Cardiac fibroblast (primary cell): ENCODE results near the gene BRAT1.

Experiments
- DNase-seq, 2 donors: peaks; one replicate each; pipeline versions ENCODE4 v3.0.0 to v3.0.0-alpha.2; 2010; ENCODE audit warnings: low read depth in 2 of 2
- H3K4me3 ChIP-seq, 2 donors: replicated peaks in 1 of 2; 1 replicate in 1 of 2; 2 replicates in 1 of 2; pipeline ENCODE4 v1.5.1; 2011; ENCODE audit warnings: low read depth in 2 of 2, low read length in 2 of 2, mild to moderate bottlenecking in 2 of 2, moderate library complexity in 1 of 2
- TF ChIP-seq, protein P1 (sequence below): IDR thresholded peaks from one replicate; pipeline ENCODE4 v1.5.1; 2011; ENCODE audit warnings: low read depth, mild to moderate bottlenecking, low read length, inconsistent platforms

Gene BRAT1

DNA sequence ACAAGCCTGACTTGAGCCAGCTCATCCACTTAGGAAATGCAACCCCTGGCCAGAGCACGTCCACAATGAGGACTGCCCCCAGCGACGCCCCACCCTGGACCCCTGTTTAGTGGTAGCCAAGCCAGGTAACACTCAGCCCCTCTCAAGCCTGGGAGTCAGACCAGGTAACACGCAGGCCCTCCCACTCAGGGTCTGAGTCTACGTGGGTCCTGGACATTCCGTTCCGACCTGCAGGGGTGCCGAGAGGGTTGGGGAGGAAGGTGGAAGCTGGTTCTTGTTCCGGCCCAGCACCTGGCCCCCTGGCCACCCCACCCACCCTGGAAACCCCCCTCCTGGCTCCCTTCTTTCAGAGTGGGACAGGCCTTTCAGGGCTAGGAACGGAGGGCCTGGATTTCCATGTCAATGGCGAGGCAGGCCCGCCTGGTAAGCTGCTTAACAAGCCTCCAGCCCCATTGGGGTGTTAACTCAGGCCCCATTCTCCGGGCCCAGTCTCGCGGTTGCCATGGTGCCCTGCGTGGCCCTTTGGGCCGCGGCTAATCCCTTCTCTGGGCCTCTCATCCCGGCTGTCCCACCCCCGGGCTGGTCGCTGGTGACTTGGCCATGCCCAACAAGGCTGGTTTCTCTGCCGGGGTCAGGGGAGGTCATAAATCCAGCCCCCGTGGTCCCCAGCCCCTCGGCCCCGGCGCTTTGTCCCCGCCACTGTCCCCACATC, 55.4 kb downstream of the BRAT1 start:
- H3K4me3 ChIP-seq = no peak overlapping the region
- TF ChIP-seq, protein P1, sequence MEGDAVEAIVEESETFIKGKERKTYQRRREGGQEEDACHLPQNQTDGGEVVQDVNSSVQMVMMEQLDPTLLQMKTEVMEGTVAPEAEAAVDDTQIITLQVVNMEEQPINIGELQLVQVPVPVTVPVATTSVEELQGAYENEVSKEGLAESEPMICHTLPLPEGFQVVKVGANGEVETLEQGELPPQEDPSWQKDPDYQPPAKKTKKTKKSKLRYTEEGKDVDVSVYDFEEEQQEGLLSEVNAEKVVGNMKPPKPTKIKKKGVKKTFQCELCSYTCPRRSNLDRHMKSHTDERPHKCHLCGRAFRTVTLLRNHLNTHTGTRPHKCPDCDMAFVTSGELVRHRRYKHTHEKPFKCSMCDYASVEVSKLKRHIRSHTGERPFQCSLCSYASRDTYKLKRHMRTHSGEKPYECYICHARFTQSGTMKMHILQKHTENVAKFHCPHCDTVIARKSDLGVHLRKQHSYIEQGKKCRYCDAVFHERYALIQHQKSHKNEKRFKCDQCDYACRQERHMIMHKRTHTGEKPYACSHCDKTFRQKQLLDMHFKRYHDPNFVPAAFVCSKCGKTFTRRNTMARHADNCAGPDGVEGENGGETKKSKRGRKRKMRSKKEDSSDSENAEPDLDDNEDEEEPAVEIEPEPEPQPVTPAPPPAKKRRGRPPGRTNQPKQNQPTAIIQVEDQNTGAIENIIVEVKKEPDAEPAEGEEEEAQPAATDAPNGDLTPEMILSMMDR = no peak
- no peak for DNase-seq

DNA sequence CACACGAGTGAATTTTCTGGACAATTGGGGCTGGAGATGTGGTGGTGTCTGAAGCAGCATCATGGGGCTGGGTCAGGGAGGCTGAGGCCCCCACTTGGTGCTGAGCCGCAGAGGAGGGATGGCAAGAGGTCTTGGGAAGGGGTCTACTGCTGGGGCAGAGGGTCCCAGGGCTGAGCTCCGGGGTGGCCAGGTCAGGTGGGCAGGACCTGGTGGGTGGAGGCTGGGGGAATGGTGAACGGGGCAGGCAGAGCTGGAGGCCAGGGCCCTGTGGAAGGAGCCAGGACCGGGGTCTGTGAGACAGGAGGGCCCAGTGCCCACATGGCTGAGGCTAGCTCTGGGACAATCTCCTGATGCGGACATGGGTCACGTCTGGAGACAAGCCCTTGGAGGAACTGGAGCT, 56.1 kb downstream of the BRAT1 start:
- DNase-seq = no peak
- H3K4me3 ChIP-seq = no peak overlapping the region
- TF ChIP-seq, protein P1 = no peak

DNA sequence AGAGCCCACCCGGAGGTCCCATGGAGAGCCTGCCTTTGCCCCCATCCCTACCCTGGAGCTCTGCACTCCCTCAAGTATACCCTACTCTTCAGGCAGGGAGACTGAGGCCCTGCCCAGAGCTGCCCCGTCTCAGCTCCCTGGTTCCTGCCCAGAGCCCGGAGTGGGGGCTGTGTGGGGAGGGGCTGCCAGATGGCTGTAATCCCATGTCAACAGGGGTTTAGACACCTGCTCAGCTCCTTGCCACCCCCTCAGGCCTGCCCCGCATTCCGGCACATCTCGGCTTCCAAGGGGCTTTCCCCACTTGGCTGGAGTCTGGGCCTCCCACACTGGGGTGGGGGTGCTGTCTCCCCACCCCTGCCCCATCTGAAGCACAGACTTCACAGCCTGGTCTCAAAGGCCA, 56.6 kb downstream of the BRAT1 start:
- TF ChIP-seq, protein P1 = no peak
- no peak for DNase-seq
- no peak overlapping the region for H3K4me3 ChIP-seq

- TF ChIP-seq, protein P1 = no peak
- no peak overlapping the region for H3K4me3 ChIP-seq
- no peak for DNase-seq
These were observed 57.6 kb downstream of the BRAT1 start for GRCh38 chr7:2497500-2498336.

GRCh38 chr7:2497065-2497464, 58.3 kb downstream of the BRAT1 start:
- TF ChIP-seq, protein P1 = no peak
- DNase-seq = no peak

GRCh38 chr7:2496375-2496774, 58.9 kb downstream of the BRAT1 start:
- no peak for DNase-seq
- TF ChIP-seq, protein P1 = no peak
- H3K4me3 ChIP-seq = no peak overlapping the region

More at GRCh38 chr7:2497065-2497464, 58.3 kb downstream of the BRAT1 start:
- H3K4me3 ChIP-seq = no peak overlapping the region
